ES-I3 (cell line): ENCODE data around the gene TMEM79.
A peak's percentile ranks its signal among the peaks of the same experiment; 100 is the strongest.

Experiments
- H3K36me3 ChIP-seq: 2 replicates; pipeline ENCODE4 v1.6.1; 2013; ENCODE audit warnings: mild to moderate bottlenecking, low read length, control low read depth, moderate library complexity; ENCODE audit not compliant: insufficient read depth
- H3K4me1 ChIP-seq: 2 replicates; pipeline ENCODE4 v1.6.1; 2013; ENCODE audit warnings: mild to moderate bottlenecking, control low read depth, low read length; ENCODE audit not compliant: insufficient read depth
- H3K9ac ChIP-seq: 2 replicates; pipeline ENCODE4 v1.6.1; 2013; ENCODE audit warnings: low read depth, mild to moderate bottlenecking, low read length, moderate library complexity
- H3K9me3 ChIP-seq: 2 replicates; pipeline ENCODE4 v1.6.1; 2013; ENCODE audit warnings: mild to moderate bottlenecking, low read length, moderate library complexity; ENCODE audit not compliant: control insufficient read depth, insufficient read depth

The TMEM79 gene

GRCh38 chr1:156279837-156280236 is 4.3 kb upstream of the TMEM79 start:
- no peaks in the 10 kb centered on the region for H3K9me3 ChIP-seq
- peaks cover 30% of the 10 kb centered on the region for H3K36me3 ChIP-seq
- H3K9ac ChIP-seq, result no peak overlapping the region
- peaks cover 8% of the 10 kb centered on the region; the same call in 1 of the 2 replicates for H3K4me1 ChIP-seq

GRCh38 chr1:156281281-156281680 is 2.8 kb upstream of the TMEM79 start:
- peaks cover 8% of the 10 kb centered on the region; the same call in 1 of the 2 replicates for H3K4me1 ChIP-seq
- H3K36me3 ChIP-seq, result peaks cover 21% of the 10 kb centered on the region
- H3K9me3 ChIP-seq, result no peaks in the 10 kb centered on the region
- peak overlapping the region; percentile 56 for H3K9ac ChIP-seq

- H3K36me3 ChIP-seq, result peaks cover 18% of the 10 kb centered on the region
- peak overlapping the region; percentile 56 for H3K9ac ChIP-seq
- no peaks in the 10 kb centered on the region for H3K9me3 ChIP-seq
- peaks cover 8% of the 10 kb centered on the region; the same call in 1 of the 2 replicates for H3K4me1 ChIP-seq
Measured at GRCh38 chr1:156281693-156282478, 2.2 kb upstream of the TMEM79 start.

GRCh38 chr1:156282479-156283222 is 1.5 kb upstream of the TMEM79 start, which contains the start of gene SMG5:
Gene SMG5, minus strand, starts transcription at chr1:156282825. Its CDS starts 145 bp downstream, at chr1:156282680.
- peak within 1 kb of the TSS; percentile 56 for H3K9ac ChIP-seq
- no peaks in the 10 kb centered on the region for H3K9me3 ChIP-seq
- H3K36me3 ChIP-seq, result peaks cover 11% of the 10 kb centered on the region
- peaks cover 8% of the 10 kb centered on the region; the same call in 1 of the 2 replicates for H3K4me1 ChIP-seq

GRCh38 chr1:156283521-156283920 is 604 bp upstream of the TMEM79 start:
- Histone ChIP-seq H3K9ac (peak overlapping the region; percentile 56), H3K4me1 (peaks cover 8% of the 10 kb centered on the region; the same call in 1 of the 2 replicates), H3K36me3 (peaks cover 3% of the 10 kb centered on the region), H3K9me3 (no peaks in the 10 kb centered on the region)

- no peaks in the 10 kb centered on the region for H3K9me3 ChIP-seq
- peaks cover 8% of the 10 kb centered on the region; the same call in 1 of the 2 replicates for H3K4me1 ChIP-seq
- H3K9ac ChIP-seq, result no peak overlapping the region
- peaks cover under 1% of the 10 kb centered on the region for H3K36me3 ChIP-seq
Measured at GRCh38 chr1:156284757-156285156, 632 bp downstream of the TMEM79 start.

GRCh38 chr1:156285437-156285836 is 1.3 kb downstream of the TMEM79 start:
- Histone ChIP-seq H3K9ac (no peak overlapping the region), H3K9me3 (no peaks in the 10 kb centered on the region), H3K36me3 (no peaks in the 10 kb centered on the region; the same call in 1 of the 2 replicates), H3K4me1 (peaks cover 8% of the 10 kb centered on the region; the same call in 1 of the 2 replicates)

GRCh38 chr1:156286061-156286460 is 1.9 kb downstream of the TMEM79 start:
- H3K36me3 ChIP-seq, result no peaks in the 10 kb centered on the region
- no peak overlapping the region for H3K9ac ChIP-seq
- H3K9me3 ChIP-seq, result no peaks in the 10 kb centered on the region
- peaks cover 8% of the 10 kb centered on the region; the same call in 1 of the 2 replicates for H3K4me1 ChIP-seq

- no peaks in the 10 kb centered on the region for H3K9me3 ChIP-seq
Measured at GRCh38 chr1:156289857-156290256, 5.7 kb downstream of the TMEM79 start.

GRCh38 chr1:156291226-156292061 is 7.3 kb downstream of the TMEM79 start:
- peak overlapping the region; percentile 63 for H3K9ac ChIP-seq
- 0 out of 2 replicates have a peak, but pooled peaks cover 4% of the 10 kb centered on the region for H3K4me1 ChIP-seq
- no peaks in the 10 kb centered on the region; the same call in 1 of the 2 replicates for H3K36me3 ChIP-seq
- H3K9me3 ChIP-seq, result no peaks in the 10 kb centered on the region

More at GRCh38 chr1:156289857-156290256, 5.7 kb downstream of the TMEM79 start:
- H3K4me1 ChIP-seq, result 0 out of 2 replicates have a peak, but pooled peaks cover 1% of the 10 kb centered on the region
- H3K9ac ChIP-seq, result no peak overlapping the region
- H3K36me3 ChIP-seq, result no peaks in the 10 kb centered on the region; the same call in 1 of the 2 replicates

- H3K4me1 ChIP-seq, result 0 out of 2 replicates have a peak, but pooled peaks cover 4% of the 10 kb centered on the region
- no peaks in the 10 kb centered on the region; the same call in 1 of the 2 replicates for H3K36me3 ChIP-seq
- no peaks in the 10 kb centered on the region for H3K9me3 ChIP-seq
- H3K9ac ChIP-seq, result no peak overlapping the region
Measured at GRCh38 chr1:156293098-156293434, 8.9 kb downstream of the TMEM79 start.

GRCh38 chr1:156293895-156294294 is 9.8 kb downstream of the TMEM79 start:
- H3K9me3 ChIP-seq, result no peaks in the 10 kb centered on the region
- no peak overlapping the region for H3K9ac ChIP-seq
- no peaks in the 10 kb centered on the region; the same call in 1 of the 2 replicates for H3K36me3 ChIP-seq
- H3K4me1 ChIP-seq, result 0 out of 2 replicates have a peak, but pooled peaks cover 4% of the 10 kb centered on the region

GRCh38 chr1:156295391-156295947 is 11.3 kb downstream of the TMEM79 start, which contains the start of gene GLMP:
Gene GLMP, minus strand, starts transcription at chr1:156295679. Its CDS starts 34 bp downstream, at chr1:156295645.
- Histone ChIP-seq H3K9ac (peak within 1 kb of the TSS; percentile 95), H3K9me3 (no peaks in the 10 kb centered on the region), H3K36me3 (no peaks in the 10 kb centered on the region; the same call in 1 of the 2 replicates), H3K4me1 (0 out of 2 replicates have a peak, but pooled peaks cover 4% of the 10 kb centered on the region)
